Prostate gland (tissue), 2 donors: ENCODE measurements around the gene GALNT7. TPM values are rescaled to one million over a fixed set of nuclear protein-coding genes. Genes with fewer than 3 reads are reported as not detected.

Source experiments
- DNase-seq: peaks from one replicate; pipeline ENCODE4 v3.0.0-alpha.2; 2019; ENCODE audit warnings: low spot score
- H3K27ac ChIP-seq, 2 donors: fragments of 200-600 bp; sonication (generic); 2 replicates each; pipeline ENCODE4 v1.5.1; 2017 to 2019
- H3K27me3 ChIP-seq: fragments of 200-600 bp; sonication (generic); replicated peaks from 2 replicates; pipeline ENCODE4 v1.5.1; 2019; ENCODE audit not compliant: insufficient read depth
- H3K36me3 ChIP-seq, 2 donors: fragments of 200-600 bp; sonication (generic); 1 replicate in 1 of 2; 2 replicates in 1 of 2; pipeline versions ENCODE4 v1.5.1 to v1.8.1; 2017 to 2019
- H3K4me1 ChIP-seq: fragments of 200-600 bp; sonication (generic); replicated peaks from 2 replicates; pipeline ENCODE4 v1.5.1; 2019
- H3K4me3 ChIP-seq, 2 donors: fragments of 200-600 bp; sonication (generic); 2 replicates each; pipeline ENCODE4 v1.5.1; 2017 to 2019
- H3K9me3 ChIP-seq: fragments of 200-600 bp; sonication (generic); 2 replicates; pipeline ENCODE4 v1.5.1; 2017
- POLR2A ChIP-seq: fragments of 450-650 bp; IDR thresholded peaks from one replicate; pipeline ENCODE4 v1.6.1; 2016; ENCODE audit warnings: antibody characterized with exemption, mild to moderate bottlenecking
- POLR2AphosphoS5 ChIP-seq: sonication (generic); formaldehyde crosslinking; IDR thresholded peaks from one replicate; pipeline ENCODE4 v1.6.1; 2017; ENCODE audit warnings: antibody characterized with exemption
- WGBS: methylation state at CpG from one replicate; pipeline ENCODE4 v1.1.5; 2018; 5-methylcytosine and 5-hydroxymethylcytosine counted together
- intact Hi-C: fragments of 100-400 bp; cut with DNase I; formaldehyde crosslinking; loops from one replicate; pipeline ENCODE4 v1.14.2; 2022
- total RNA-seq, 2 donors: library from RNA; depleted of rRNA; stranded (reverse); fragments of >200 nt; gene quantifications; one replicate each; pipeline ENCODE4 v1.1.0, GENCODE V29; 2016
- TF ChIP-seq, protein P1 (sequence below), 4 experiments: fragments of 200-600 bp in 2 of 4; fragments of 450-650 bp in 2 of 4; sonication (generic) in 2 of 4; IDR thresholded peaks; 1 replicate in 3 of 4; 2 replicates in 1 of 4; pipeline ENCODE4 v1.5.1; 2016 to 2019; ENCODE audit warnings: antibody characterized with exemption in 4 of 4, mild to moderate bottlenecking in 2 of 4, moderate library complexity in 2 of 4

Gene GALNT7
- total RNA-seq, 2 donors from 2014 or later: 45.5 to 109 TPM

DNA sequence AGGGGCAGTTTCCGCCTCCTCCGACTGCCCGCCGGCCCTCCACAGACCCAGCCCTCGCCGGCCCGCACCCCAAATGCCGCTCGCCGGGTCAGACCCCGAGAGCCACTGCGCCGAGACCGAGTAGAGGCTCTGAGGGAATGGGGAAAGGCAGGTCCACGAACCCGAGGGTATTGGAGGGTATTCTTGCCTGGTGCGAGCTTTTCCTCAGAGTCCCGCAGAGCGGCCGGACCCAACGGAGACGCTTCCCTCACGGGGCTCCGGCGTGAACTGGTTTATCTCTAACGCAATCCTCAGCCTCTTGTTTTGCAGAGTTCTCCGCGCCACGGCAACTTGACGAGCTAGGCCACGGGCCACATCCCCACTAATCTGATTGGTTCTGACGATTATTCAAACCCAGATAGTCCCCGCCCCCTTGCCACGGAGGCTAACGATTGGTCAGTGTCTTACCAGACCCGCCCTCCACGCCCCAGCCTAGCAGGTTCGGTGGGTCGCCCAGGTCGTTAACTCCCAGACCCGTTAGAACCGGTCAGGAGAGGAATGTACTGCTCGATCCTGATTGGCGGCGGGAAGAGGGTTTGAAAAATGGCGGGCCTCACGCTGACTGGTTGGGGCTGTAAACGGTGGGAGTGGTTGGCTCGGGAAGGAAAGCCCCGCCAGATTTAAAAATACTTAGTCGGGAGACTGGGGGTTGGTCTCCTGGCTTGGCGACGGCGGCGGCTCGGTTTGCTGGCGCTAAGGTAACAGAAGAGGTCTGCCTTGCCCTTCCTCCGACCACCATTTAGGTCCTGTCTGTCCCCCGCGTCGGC is 165.7 kb downstream of the GALNT7 start, which contains the start of gene HMGB2:
HMGB2 (minus strand) TSS at position 274 of the 806 bp plus-strand sequence. CDS start 709 bp downstream, outside the sequence.
- Histone ChIP-seq H3K27me3 (no peaks in the 10 kb centered on the region), H3K27ac (peak within 1 kb of the TSS; percentile 98 to 100), H3K9me3 (no peaks in the 10 kb centered on the region), H3K4me1 (no peaks in the 10 kb centered on the region), H3K36me3 (no peaks in the 10 kb centered on the region), H3K4me3 (peak within 1 kb of the TSS; percentile 82 to 98)
- under 1% methylated on average over 55 of the region's 61 CpGs for WGBS
- peak; percentile 99 for TF ChIP-seq POLR2A
- TF ChIP-seq POLR2AphosphoS5: peak; percentile 99
- TF ChIP-seq, protein P1, sequence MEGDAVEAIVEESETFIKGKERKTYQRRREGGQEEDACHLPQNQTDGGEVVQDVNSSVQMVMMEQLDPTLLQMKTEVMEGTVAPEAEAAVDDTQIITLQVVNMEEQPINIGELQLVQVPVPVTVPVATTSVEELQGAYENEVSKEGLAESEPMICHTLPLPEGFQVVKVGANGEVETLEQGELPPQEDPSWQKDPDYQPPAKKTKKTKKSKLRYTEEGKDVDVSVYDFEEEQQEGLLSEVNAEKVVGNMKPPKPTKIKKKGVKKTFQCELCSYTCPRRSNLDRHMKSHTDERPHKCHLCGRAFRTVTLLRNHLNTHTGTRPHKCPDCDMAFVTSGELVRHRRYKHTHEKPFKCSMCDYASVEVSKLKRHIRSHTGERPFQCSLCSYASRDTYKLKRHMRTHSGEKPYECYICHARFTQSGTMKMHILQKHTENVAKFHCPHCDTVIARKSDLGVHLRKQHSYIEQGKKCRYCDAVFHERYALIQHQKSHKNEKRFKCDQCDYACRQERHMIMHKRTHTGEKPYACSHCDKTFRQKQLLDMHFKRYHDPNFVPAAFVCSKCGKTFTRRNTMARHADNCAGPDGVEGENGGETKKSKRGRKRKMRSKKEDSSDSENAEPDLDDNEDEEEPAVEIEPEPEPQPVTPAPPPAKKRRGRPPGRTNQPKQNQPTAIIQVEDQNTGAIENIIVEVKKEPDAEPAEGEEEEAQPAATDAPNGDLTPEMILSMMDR (IDR thresholded peaks at IDR 0.05): no peak
- intact Hi-C loops: loop anchor here (1.0 kb wide), 1 partner anchor 36 kb away; the partner anchor contains the start of gene SAP30
- DNase-seq: peak; percentile 100

GRCh38 chr4:173334891-173335752 is 166.5 kb downstream of the GALNT7 start:
- intact Hi-C loops: loop anchor here (1.0 kb wide), 1 partner anchor 35 kb away; the partner anchor contains the start of gene SAP30
- TF ChIP-seq, protein P1 (IDR thresholded peaks at IDR 0.05): no peak
- TF ChIP-seq POLR2A (no peak), POLR2AphosphoS5 (peak; percentile 50)
- H3K9me3 ChIP-seq: no peaks in the 10 kb centered on the region
- H3K27me3 ChIP-seq: no peaks in the 10 kb centered on the region
- no peaks in the 10 kb centered on the region for H3K4me1 ChIP-seq
- no peaks in the 10 kb centered on the region for H3K36me3 ChIP-seq
- peak; percentile 60 for DNase-seq
- peak overlapping the region; percentile 98 to 100 for H3K27ac ChIP-seq
- WGBS: 2% methylated on average over 52 of the region's 52 CpGs
- peak overlapping the region; percentile 82 to 98 for H3K4me3 ChIP-seq

GRCh38 chr4:173337463-173337862 is 168.9 kb downstream of the GALNT7 start:
- H3K27ac ChIP-seq: no peak overlapping the region
- WGBS: 100% methylated on average over 2 of the region's 2 CpGs
- no peaks in the 10 kb centered on the region for H3K9me3 ChIP-seq
- DNase-seq: no peak
- H3K4me3 ChIP-seq: no peak overlapping the region
- H3K36me3 ChIP-seq: no peaks in the 10 kb centered on the region
- intact Hi-C loops: no loop called here
- no peaks in the 10 kb centered on the region for H3K4me1 ChIP-seq
- H3K27me3 ChIP-seq: no peaks in the 10 kb centered on the region
- TF ChIP-seq, protein P1 (IDR thresholded peaks at IDR 0.05): no peak
- TF ChIP-seq POLR2A (no peak), POLR2AphosphoS5 (no peak)

DNA sequence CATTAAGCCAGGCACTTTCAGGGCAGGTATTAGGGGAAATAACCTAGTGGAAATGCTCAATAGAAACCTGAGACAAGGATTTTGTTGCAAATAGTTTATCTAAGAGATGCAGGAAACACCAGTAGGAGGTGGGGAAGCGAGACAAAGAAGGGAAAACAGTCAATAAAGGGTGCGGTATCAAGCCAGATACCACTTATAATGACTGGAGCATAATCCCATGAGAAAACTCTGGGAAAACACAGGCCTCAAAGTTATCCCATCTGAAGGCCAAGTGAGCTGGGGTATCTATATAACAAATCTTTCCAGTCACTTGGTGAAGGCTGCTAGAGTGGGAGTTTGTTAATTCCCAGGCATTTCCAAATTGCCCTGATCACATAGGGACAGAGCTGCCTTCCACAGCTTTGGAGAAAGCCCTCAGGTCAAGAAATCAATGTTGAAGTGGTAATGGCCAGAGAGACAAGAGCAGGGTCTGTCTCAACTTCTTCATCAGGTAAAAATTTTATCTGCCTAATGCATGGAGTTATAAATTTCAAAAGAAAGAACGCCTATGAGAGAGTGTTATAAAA is 175.3 kb downstream of the GALNT7 start:
- Histone ChIP-seq H3K36me3 (no peaks in the 10 kb centered on the region), H3K4me1 (no peaks in the 10 kb centered on the region), H3K27ac (no peak overlapping the region), H3K27me3 (no peaks in the 10 kb centered on the region), H3K9me3 (no peaks in the 10 kb centered on the region), H3K4me3 (no peak overlapping the region)
- TF ChIP-seq POLR2A: no peak
- TF ChIP-seq POLR2AphosphoS5: no peak
- TF ChIP-seq, protein P1 (IDR thresholded peaks at IDR 0.05): no peak
- no peak for DNase-seq
- 92% methylated on average over 3 of the region's 3 CpGs for WGBS
- intact Hi-C loops: no loop called here
